AG20443 (cell line): ENCODE results near the gene TBC1D1.

ENCODE experiments used
- DNase-seq: peaks from one replicate; pipeline ENCODE4 v3.0.0; 2012; ENCODE audit warnings: low spot score, mixed read lengths

Gene TBC1D1

GRCh38 chr4:38049545-38050170 is 158.8 kb downstream of the TBC1D1 start:
- no peak for DNase-seq

- no peak for DNase-seq
Observed at GRCh38 chr4:38050560-38051350, 159.9 kb downstream of the TBC1D1 start.

GRCh38 chr4:38055566-38055965 is 164.7 kb downstream of the TBC1D1 start:
- no peak for DNase-seq

GRCh38 chr4:38056011-38056685 is 165.3 kb downstream of the TBC1D1 start:
- DNase-seq, result no peak

GRCh38 chr4:38058151-38058550 is 167.3 kb downstream of the TBC1D1 start:
- DNase-seq, result no peak

- DNase-seq, result no peak
Observed at GRCh38 chr4:38060829-38061431, 170.0 kb downstream of the TBC1D1 start.

GRCh38 chr4:38062088-38062775 is 171.3 kb downstream of the TBC1D1 start:
- DNase-seq, result peak; percentile 82

GRCh38 chr4:38062776-38063097 is 171.9 kb downstream of the TBC1D1 start:
- DNase-seq, result no peak

GRCh38 chr4:38065176-38065575 is 174.3 kb downstream of the TBC1D1 start:
- DNase-seq, result no peak

GRCh38 chr4:38065900-38066299 is 175.0 kb downstream of the TBC1D1 start:
- DNase-seq, result no peak

GRCh38 chr4:38067499-38067898 is 176.6 kb downstream of the TBC1D1 start:
- no peak for DNase-seq

GRCh38 chr4:38068107-38068506 is 177.2 kb downstream of the TBC1D1 start:
- DNase-seq, result no peak

- peak; percentile 40 for DNase-seq
Observed at GRCh38 chr4:38069271-38069760, 178.4 kb downstream of the TBC1D1 start.

GRCh38 chr4:38071801-38072431 is 181.0 kb downstream of the TBC1D1 start:
- DNase-seq, result no peak

GRCh38 chr4:38072578-38072977 is 181.7 kb downstream of the TBC1D1 start:
- no peak for DNase-seq

GRCh38 chr4:38073596-38074234 is 182.8 kb downstream of the TBC1D1 start:
- DNase-seq, result no peak

GRCh38 chr4:38075370-38076152 is 184.7 kb downstream of the TBC1D1 start:
- peak; percentile 42 for DNase-seq

- no peak for DNase-seq
Observed at GRCh38 chr4:38076153-38076669, 185.3 kb downstream of the TBC1D1 start.

GRCh38 chr4:38077791-38078489 is 187.1 kb downstream of the TBC1D1 start:
- DNase-seq, result no peak
